T-cell (primary cell): ENCODE measurements around the gene CPN2. TPM values are rescaled to one million over a fixed set of nuclear protein-coding genes. Genes with fewer than 3 reads are reported as not detected.
A peak's percentile ranks its signal among the peaks of the same experiment; 100 is the strongest.

Source experiments
- ATAC-seq, 4 experiments: fragments of 200-7000 bp in 3 of 4; fragments of 150-1000 bp in 1 of 4; cut with Tn5 transposase; replicated peaks in 1 of 4; 1 replicate in 3 of 4; 2 replicates in 1 of 4; pipeline ENCODE4 v1.10.0; 2021; ENCODE audit warnings: moderate library complexity in 3 of 4, mild to moderate bottlenecking in 2 of 4, moderate number of reproducible peaks in 1 of 4
- CTCF ChIA-PET, 2 donors: fragments of 300-600 bp; sonication (Branson Sonifier 250); formaldehyde crosslinking; loops; one replicate each; lab custom pipeline; 2022; ENCODE audit warnings: antibody characterized with exemption in 2 of 2; lab: Charles Lee
- POLR2A ChIA-PET, 2 donors: fragments of 300-600 bp; sonication (Branson Sonifier 250); formaldehyde crosslinking; loops; one replicate each; lab custom pipeline; 2022; ENCODE audit warnings: antibody characterized with exemption in 2 of 2; lab: Charles Lee
- DNase-seq, 35 experiments: peaks; one replicate each; pipeline versions ENCODE4 v3.0.0 to v3.0.0-alpha.2; 2013 to 2023
- H3K27ac ChIP-seq: one replicate; pipeline ENCODE4 v1.5.1; 2013; ENCODE audit warnings: low read length
- H3K27me3 ChIP-seq, 2 experiments: replicated peaks in 1 of 2; 1 replicate in 1 of 2; 2 replicates in 1 of 2; pipeline versions ENCODE4 v1.6.1 to v1.7.0; 2013; ENCODE audit warnings: low read length in 1 of 2, mixed read lengths in 1 of 2; ENCODE audit not compliant: control insufficient read depth in 2 of 2, insufficient read depth in 2 of 2; ENCODE audit errors: extremely low read depth in 1 of 2
- H3K36me3 ChIP-seq, 2 donors: 1 replicate in 1 of 2; 2 replicates in 1 of 2; pipeline versions ENCODE4 v1.6.1 to v1.7.0; 2013; ENCODE audit warnings: low read length in 1 of 2; ENCODE audit not compliant: control insufficient read depth in 2 of 2, insufficient read depth in 1 of 2; ENCODE audit errors: extremely low read depth in 1 of 2
- H3K4me1 ChIP-seq, 2 experiments: 1 replicate in 1 of 2; 2 replicates in 1 of 2; pipeline versions ENCODE4 v1.6.1 to v1.7.0; 2013; ENCODE audit warnings: low read length in 2 of 2, mixed read lengths in 1 of 2; ENCODE audit not compliant: insufficient read depth in 2 of 2, control insufficient read depth in 1 of 2; ENCODE audit errors: extremely low read depth in 1 of 2
- H3K4me3 ChIP-seq, 2 donors: 1 replicate in 1 of 2; 2 replicates in 1 of 2; pipeline versions ENCODE4 v1.5.1 to v1.7.0; 2013; ENCODE audit warnings: mild to moderate bottlenecking in 2 of 2, low read length in 1 of 2, moderate library complexity in 1 of 2; ENCODE audit not compliant: control insufficient read depth in 1 of 2; ENCODE audit errors: extremely low read depth in 1 of 2
- H3K9me3 ChIP-seq: 2 replicates; pipeline ENCODE4 v1.7.0; 2013
- H3K27ac Mint-ChIP-seq, 2 donors: one replicate each; pipeline ENCODE4 v1.8.0; 2020 to 2021; ENCODE audit warnings: mild to moderate bottlenecking in 2 of 2, mixed read lengths in 2 of 2
- H3K27me3 Mint-ChIP-seq, 2 donors: one replicate each; pipeline ENCODE4 v1.8.0; 2021 to 2022; ENCODE audit warnings: mixed read lengths in 2 of 2
- H3K36me3 Mint-ChIP-seq: one replicate; pipeline ENCODE4 v1.8.0; 2021; ENCODE audit warnings: mixed read lengths
- H3K4me1 Mint-ChIP-seq, 3 donors: one replicate each; pipeline ENCODE4 v1.8.0; 2020 to 2022; ENCODE audit warnings: mixed read lengths in 3 of 3, mild to moderate bottlenecking in 1 of 3
- H3K4me3 Mint-ChIP-seq, 3 donors: one replicate each; pipeline ENCODE4 v1.8.0; 2020 to 2022; ENCODE audit warnings: mild to moderate bottlenecking in 3 of 3, mixed read lengths in 3 of 3, moderate library complexity in 3 of 3
- H3K9me3 Mint-ChIP-seq, 3 donors: one replicate each; pipeline ENCODE4 v1.8.0; 2020 to 2022; ENCODE audit warnings: mixed read lengths in 3 of 3
- WGBS: methylation state at CpG from one replicate; pipeline ENCODE4 v1.1.5; 2013; ENCODE audit warnings: missing lambda C conversion rate; ENCODE audit not compliant: insufficient coverage; 5-methylcytosine and 5-hydroxymethylcytosine counted together
- total RNA-seq, 35 experiments: library from RNA in 6 of 35; stranded (reverse) in 6 of 35; fragments of 120-200 nt in 1 of 35; gene quantifications; one replicate each; pipeline versions ENCODE4 v1.2.1 to v1.2.4 and lab custom pipeline; 2013 to 2026

Gene CPN2
- total RNA-seq, 5 donors from 2014 or later (not counting 1 experiment from before 2014, with no cell fraction given), result 0.12 to 0.13 TPM; not detected in 3

GRCh38 chr3:194373028-194373427 lies 21.9 kb upstream of the CPN2 start:
- H3K27ac Mint-ChIP-seq, result no peak overlapping the region
- no peaks in the 10 kb centered on the region for H3K36me3 Mint-ChIP-seq
- no peak overlapping the region for H3K27ac ChIP-seq
- 80% methylated on average over 8 of the region's 14 CpGs for WGBS
- H3K4me1 Mint-ChIP-seq, result peaks cover 0 to 4% (median 2%) of the 10 kb centered on the region in 3 donors
- ChIA-PET CTCF (no interaction called here), POLR2A (no interaction called here)
- no peaks in the 10 kb centered on the region for H3K4me1 ChIP-seq
- DNase-seq (no peak), ATAC-seq (no peak)
- H3K9me3 Mint-ChIP-seq, result no peaks in the 10 kb centered on the region
- H3K36me3 ChIP-seq, result no peaks in the 10 kb centered on the region
- H3K4me3 Mint-ChIP-seq, result no peak overlapping the region
- H3K9me3 ChIP-seq, result no peaks in the 10 kb centered on the region
- H3K27me3 Mint-ChIP-seq, result peaks cover 23 to 46% of the 10 kb centered on the region in 2 donors
- H3K4me3 ChIP-seq, result no peak overlapping the region
- peaks cover 2 to 52% of the 10 kb centered on the region in 2 experiments for H3K27me3 ChIP-seq

- ATAC-seq, result no peak
Measured at GRCh38 chr3:194370753-194371152, 19.6 kb upstream of the CPN2 start.

GRCh38 chr3:194369522-194370279 lies 18.6 kb upstream of the CPN2 start, which contains the start of gene LRRC15:
LRRC15 (minus strand) TSS chr3:194369743; CDS start chr3:194361043, 8,700 bp downstream.
- Histone ChIP-seq H3K27me3 (peaks cover 2 to 65% of the 10 kb centered on the region in 2 experiments), H3K4me3 (no peak within 1 kb of the TSS), H3K4me1 (no peaks in the 10 kb centered on the region), H3K27ac (no peak within 1 kb of the TSS), H3K9me3 (no peaks in the 10 kb centered on the region), H3K36me3 (no peaks in the 10 kb centered on the region)
- ATAC-seq (peak in 2 of 4 experiments; percentile 40 to 42), DNase-seq (no peak)
- CTCF ChIA-PET, result no interaction called here
- Mint-ChIP-seq H3K4me3 (no peak within 1 kb of the TSS), H3K27ac (no peak within 1 kb of the TSS), H3K9me3 (no peaks in the 10 kb centered on the region), H3K36me3 (no peaks in the 10 kb centered on the region), H3K4me1 (peaks cover 0 to 4% (median 2%) of the 10 kb centered on the region in 3 donors), H3K27me3 (peaks cover 30 to 44% of the 10 kb centered on the region in 2 donors)
- WGBS, result 20% methylated on average over 16 of the region's 21 CpGs
- POLR2A ChIA-PET, result no interaction called here

More at GRCh38 chr3:194370753-194371152, 19.6 kb upstream of the CPN2 start:
- Histone ChIP-seq H3K27ac (no peak overlapping the region), H3K4me3 (no peak overlapping the region), H3K27me3 (peaks cover 2 to 66% of the 10 kb centered on the region in 2 experiments), H3K9me3 (no peaks in the 10 kb centered on the region), H3K36me3 (no peaks in the 10 kb centered on the region), H3K4me1 (no peaks in the 10 kb centered on the region)
- no peak for DNase-seq
- ChIA-PET POLR2A (no interaction called here), CTCF (no interaction called here)
- H3K4me1 Mint-ChIP-seq, result peaks cover 0 to 4% (median 2%) of the 10 kb centered on the region in 3 donors
- no peak overlapping the region for H3K4me3 Mint-ChIP-seq
- no peaks in the 10 kb centered on the region for H3K36me3 Mint-ChIP-seq
- H3K27me3 Mint-ChIP-seq, result peaks cover 30 to 49% of the 10 kb centered on the region in 2 donors
- no peak overlapping the region for H3K27ac Mint-ChIP-seq
- no peaks in the 10 kb centered on the region for H3K9me3 Mint-ChIP-seq
- 83% methylated on average over 3 of the region's 10 CpGs for WGBS

GRCh38 chr3:194368918-194369317 lies 17.8 kb upstream of the CPN2 start:
- Mint-ChIP-seq H3K27ac (no peak overlapping the region), H3K9me3 (no peaks in the 10 kb centered on the region), H3K36me3 (no peaks in the 10 kb centered on the region), H3K27me3 (peaks cover 30 to 41% of the 10 kb centered on the region in 2 donors), H3K4me3 (no peak overlapping the region), H3K4me1 (peaks cover 0 to 4% (median 2%) of the 10 kb centered on the region in 3 donors)
- Histone ChIP-seq H3K27me3 (peaks cover 2 to 63% of the 10 kb centered on the region in 2 experiments), H3K4me3 (no peak overlapping the region), H3K27ac (no peak overlapping the region), H3K9me3 (no peaks in the 10 kb centered on the region), H3K4me1 (no peaks in the 10 kb centered on the region), H3K36me3 (no peaks in the 10 kb centered on the region)
- no peak for ATAC-seq
- WGBS, result 86% methylated on average over 5 of the region's 6 CpGs
- ChIA-PET CTCF (interaction anchor here in 1 of 2 donors (0.6 kb wide), 1 partner anchor 574 kb away, joined by 3 read pairs; no protein-coding TSS in a partner anchor), POLR2A (interaction anchor here in 1 of 2 donors (0.6 kb wide), 1 partner anchor 208 kb away, joined by 3 read pairs; no protein-coding TSS in a partner anchor)
- DNase-seq, result no peak

- H3K27ac ChIP-seq, result no peak overlapping the region
- no peak overlapping the region for H3K4me3 ChIP-seq
- Mint-ChIP-seq H3K27ac (no peak overlapping the region), H3K27me3 (peaks cover 30 to 40% of the 10 kb centered on the region in 2 donors), H3K4me1 (peaks cover 0 to 4% (median 2%) of the 10 kb centered on the region in 3 donors), H3K9me3 (no peaks in the 10 kb centered on the region), H3K36me3 (no peaks in the 10 kb centered on the region), H3K4me3 (no peak overlapping the region)
- no peaks in the 10 kb centered on the region for H3K4me1 ChIP-seq
- ChIA-PET POLR2A (interaction anchor here in 1 of 2 donors (0.6 kb wide), 1 partner anchor 209 kb away, joined by 3 read pairs; no protein-coding TSS in a partner anchor), CTCF (interaction anchor here in 1 of 2 donors (0.6 kb wide), 1 partner anchor 575 kb away, joined by 3 read pairs; no protein-coding TSS in a partner anchor)
- WGBS, result 47% methylated on average over 16 of the region's 18 CpGs
- DNase-seq, result no peak
- ATAC-seq, result no peak
- H3K9me3 ChIP-seq, result no peaks in the 10 kb centered on the region
- H3K36me3 ChIP-seq, result no peaks in the 10 kb centered on the region
- peaks cover 2 to 62% of the 10 kb centered on the region in 2 experiments for H3K27me3 ChIP-seq
Measured at GRCh38 chr3:194367992-194368841, 17.1 kb upstream of the CPN2 start.

GRCh38 chr3:194365978-194366490 lies 14.9 kb upstream of the CPN2 start:
- ATAC-seq, result no peak
- H3K27me3 Mint-ChIP-seq, result peaks cover 30 to 35% of the 10 kb centered on the region in 2 donors

More at GRCh38 chr3:194365978-194366490, 14.9 kb upstream of the CPN2 start:
- peaks cover 2 to 50% of the 10 kb centered on the region in 2 experiments for H3K27me3 ChIP-seq
- no peak overlapping the region for H3K4me3 Mint-ChIP-seq
- CTCF ChIA-PET, result no interaction called here
- 81% methylated on average over 8 of the region's 12 CpGs for WGBS
- no peaks in the 10 kb centered on the region for H3K36me3 Mint-ChIP-seq
- H3K9me3 ChIP-seq, result no peaks in the 10 kb centered on the region
- peaks cover 0 to 4% (median 2%) of the 10 kb centered on the region in 3 donors for H3K4me1 Mint-ChIP-seq
- POLR2A ChIA-PET, result no interaction called here
- no peak overlapping the region for H3K27ac Mint-ChIP-seq
- H3K9me3 Mint-ChIP-seq, result no peaks in the 10 kb centered on the region
- no peak overlapping the region for H3K4me3 ChIP-seq
- H3K4me1 ChIP-seq, result no peaks in the 10 kb centered on the region
- DNase-seq, result no peak
- H3K36me3 ChIP-seq, result no peaks in the 10 kb centered on the region
- H3K27ac ChIP-seq, result no peak overlapping the region
